ENCODE data around the gene UNC79. TPM values are rescaled to one million over a fixed set of nuclear protein-coding genes. Genes with fewer than 3 reads are reported as not detected.

Gene UNC79
- total RNA-seq, 1 donor from 2014 or later: 0.08 TPM

- no peak overlapping the region for H3K27ac Mint-ChIP-seq (ENCODE audit: unreplicated experiment)
- no peaks in the 10 kb centered on the region for H3K4me1 Mint-ChIP-seq (ENCODE audit: unreplicated experiment)
- TF ChIP-seq CTCF (IDR thresholded peaks at IDR 0.05): no peak
- no peak overlapping the region for H3K4me3 Mint-ChIP-seq (ENCODE audit: unreplicated experiment)
- H3K36me3 Mint-ChIP-seq (ENCODE audit: unreplicated experiment): no peaks in the 10 kb centered on the region
- no peak for DNase-seq (ENCODE audit: extremely low spot score, unreplicated experiment)
- no peaks in the 10 kb centered on the region for H3K27me3 Mint-ChIP-seq (ENCODE audit: unreplicated experiment)
- peaks cover 4% of the 10 kb centered on the region for H3K9me3 Mint-ChIP-seq (ENCODE audit: unreplicated experiment)
Measured at GRCh38 chr14:93729993-93730392, 299.3 kb downstream of the UNC79 start.

GRCh38 chr14:93731753-93732152 lies 301.0 kb downstream of the UNC79 start:
- Mint-ChIP-seq H3K27me3 (ENCODE audit: unreplicated experiment) (no peaks in the 10 kb centered on the region), H3K4me1 (ENCODE audit: unreplicated experiment) (no peaks in the 10 kb centered on the region), H3K36me3 (ENCODE audit: unreplicated experiment) (no peaks in the 10 kb centered on the region), H3K27ac (ENCODE audit: unreplicated experiment) (no peak overlapping the region), H3K4me3 (ENCODE audit: unreplicated experiment) (no peak overlapping the region), H3K9me3 (ENCODE audit: unreplicated experiment) (peaks cover 4% of the 10 kb centered on the region)
- TF ChIP-seq CTCF (IDR thresholded peaks at IDR 0.05): no peak
- no peak for DNase-seq (ENCODE audit: extremely low spot score, unreplicated experiment)

- DNase-seq (ENCODE audit: extremely low spot score, unreplicated experiment): no peak
- Mint-ChIP-seq H3K36me3 (ENCODE audit: unreplicated experiment) (no peaks in the 10 kb centered on the region), H3K4me3 (ENCODE audit: unreplicated experiment) (no peak overlapping the region), H3K9me3 (ENCODE audit: unreplicated experiment) (peaks cover 4% of the 10 kb centered on the region), H3K4me1 (ENCODE audit: unreplicated experiment) (no peaks in the 10 kb centered on the region), H3K27ac (ENCODE audit: unreplicated experiment) (no peak overlapping the region), H3K27me3 (ENCODE audit: unreplicated experiment) (no peaks in the 10 kb centered on the region)
- no peak for TF ChIP-seq CTCF (IDR thresholded peaks at IDR 0.05)
Measured at GRCh38 chr14:93732524-93732923, 301.8 kb downstream of the UNC79 start.

GRCh38 chr14:93733231-93733630 lies 302.5 kb downstream of the UNC79 start:
- Mint-ChIP-seq H3K27ac (ENCODE audit: unreplicated experiment) (no peak overlapping the region), H3K9me3 (ENCODE audit: unreplicated experiment) (peaks cover under 1% of the 10 kb centered on the region), H3K4me1 (ENCODE audit: unreplicated experiment) (no peaks in the 10 kb centered on the region), H3K27me3 (ENCODE audit: unreplicated experiment) (no peaks in the 10 kb centered on the region), H3K36me3 (ENCODE audit: unreplicated experiment) (no peaks in the 10 kb centered on the region), H3K4me3 (ENCODE audit: unreplicated experiment) (no peak overlapping the region)
- no peak for DNase-seq (ENCODE audit: extremely low spot score, unreplicated experiment)
- TF ChIP-seq CTCF (IDR thresholded peaks at IDR 0.05): no peak

- no peaks in the 10 kb centered on the region for H3K27me3 Mint-ChIP-seq (ENCODE audit: unreplicated experiment)
- H3K36me3 Mint-ChIP-seq (ENCODE audit: unreplicated experiment): no peaks in the 10 kb centered on the region
- H3K9me3 Mint-ChIP-seq (ENCODE audit: unreplicated experiment): no peaks in the 10 kb centered on the region
- H3K4me1 Mint-ChIP-seq (ENCODE audit: unreplicated experiment): no peaks in the 10 kb centered on the region
- no peak overlapping the region for H3K27ac Mint-ChIP-seq (ENCODE audit: unreplicated experiment)
- TF ChIP-seq CTCF (IDR thresholded peaks at IDR 0.05): no peak
- DNase-seq (ENCODE audit: extremely low spot score, unreplicated experiment): no peak
- no peak overlapping the region for H3K4me3 Mint-ChIP-seq (ENCODE audit: unreplicated experiment)
Measured at GRCh38 chr14:93733631-93734030, 302.9 kb downstream of the UNC79 start.

Data from osteocyte (in vitro differentiated cells).